ENCODE results near the gene UGT3A1.
"Not testable (repeated sequence)": the region's sequence is repeated elsewhere in the genome, so short reads cannot be mapped to it uniquely, and the experiment has no call there.

UGT3A1 gene

DNA sequence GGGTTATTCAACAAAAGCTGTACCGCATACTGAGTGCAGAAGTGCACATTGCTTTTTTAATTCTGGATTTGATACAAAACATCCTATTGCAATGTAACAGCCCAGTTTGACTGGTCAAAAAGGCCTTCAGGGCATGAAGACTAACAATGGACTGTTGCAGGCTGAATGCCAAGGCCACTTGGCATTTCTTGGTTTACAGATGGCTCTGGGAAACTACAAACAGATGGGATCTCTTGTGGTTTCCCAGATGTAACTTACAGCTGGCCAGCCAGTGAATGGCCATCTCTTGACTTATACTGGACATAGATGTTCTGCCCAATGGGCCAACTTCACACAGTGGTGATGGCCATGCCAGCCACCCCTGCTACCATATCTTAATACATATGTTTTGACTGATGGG, 38.7 kb upstream of the UGT3A1 start:
- TF ChIP-seq, protein P1, sequence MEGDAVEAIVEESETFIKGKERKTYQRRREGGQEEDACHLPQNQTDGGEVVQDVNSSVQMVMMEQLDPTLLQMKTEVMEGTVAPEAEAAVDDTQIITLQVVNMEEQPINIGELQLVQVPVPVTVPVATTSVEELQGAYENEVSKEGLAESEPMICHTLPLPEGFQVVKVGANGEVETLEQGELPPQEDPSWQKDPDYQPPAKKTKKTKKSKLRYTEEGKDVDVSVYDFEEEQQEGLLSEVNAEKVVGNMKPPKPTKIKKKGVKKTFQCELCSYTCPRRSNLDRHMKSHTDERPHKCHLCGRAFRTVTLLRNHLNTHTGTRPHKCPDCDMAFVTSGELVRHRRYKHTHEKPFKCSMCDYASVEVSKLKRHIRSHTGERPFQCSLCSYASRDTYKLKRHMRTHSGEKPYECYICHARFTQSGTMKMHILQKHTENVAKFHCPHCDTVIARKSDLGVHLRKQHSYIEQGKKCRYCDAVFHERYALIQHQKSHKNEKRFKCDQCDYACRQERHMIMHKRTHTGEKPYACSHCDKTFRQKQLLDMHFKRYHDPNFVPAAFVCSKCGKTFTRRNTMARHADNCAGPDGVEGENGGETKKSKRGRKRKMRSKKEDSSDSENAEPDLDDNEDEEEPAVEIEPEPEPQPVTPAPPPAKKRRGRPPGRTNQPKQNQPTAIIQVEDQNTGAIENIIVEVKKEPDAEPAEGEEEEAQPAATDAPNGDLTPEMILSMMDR (IDR thresholded peaks at IDR 0.05; ENCODE audit: low read depth, low read length, missing control alignments), result no peak
- DNase-seq, result no peak
- H3K4me3 ChIP-seq (ENCODE audit: low read depth, low read length), result no peak overlapping the region
- in situ Hi-C loops (cut with HindIII; ENCODE audit: low pct_ligation_motif_present, low sequenced_read_pairs), result no loop called here
- no peak overlapping the region for H3K27ac ChIP-seq
- no peaks in the 10 kb centered on the region for H3K27me3 ChIP-seq (replicated peaks)
- H3K36me3 ChIP-seq (replicated peaks), result no peaks in the 10 kb centered on the region

DNA sequence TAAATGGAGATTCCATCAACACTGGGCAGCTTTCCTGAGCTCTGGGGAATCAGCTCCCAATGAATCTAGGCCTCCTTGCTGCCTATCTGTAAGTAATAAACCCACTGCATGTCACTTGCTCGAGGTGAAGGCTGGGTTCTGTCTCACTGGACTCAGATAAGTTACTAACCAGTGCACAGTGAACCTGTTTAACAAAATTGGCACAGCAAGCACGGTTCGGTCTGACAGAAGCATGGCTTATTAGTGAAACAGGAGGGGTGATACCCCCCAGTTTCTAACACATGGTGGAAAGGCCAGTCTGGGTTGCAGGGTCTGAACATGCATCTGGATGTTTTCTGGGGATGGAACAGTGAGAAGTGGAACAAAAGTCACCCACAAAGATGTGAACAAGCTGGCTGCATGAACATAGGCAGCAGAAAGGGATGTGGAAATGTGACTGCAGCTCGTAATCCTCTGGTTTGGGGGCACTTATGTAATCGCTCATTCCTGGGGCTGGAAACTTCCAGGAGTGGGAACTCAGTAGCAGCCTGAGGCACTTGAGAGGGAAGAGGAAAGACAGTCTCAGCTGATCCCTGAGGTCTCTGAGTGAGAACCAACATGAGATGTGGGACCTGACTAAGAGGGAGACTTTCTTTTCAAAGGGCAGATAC, 37.8 kb upstream of the UGT3A1 start:
- H3K4me3 ChIP-seq (ENCODE audit: low read depth, low read length), result no peak overlapping the region
- DNase-seq, result no peak
- H3K36me3 ChIP-seq (replicated peaks), result no peaks in the 10 kb centered on the region
- no peaks in the 10 kb centered on the region for H3K27me3 ChIP-seq (replicated peaks)
- in situ Hi-C loops (cut with HindIII; ENCODE audit: low pct_ligation_motif_present, low sequenced_read_pairs), result no loop called here
- H3K27ac ChIP-seq, result no peak overlapping the region
- TF ChIP-seq, protein P1 (IDR thresholded peaks at IDR 0.05; ENCODE audit: low read depth, low read length, missing control alignments), result no peak

DNA sequence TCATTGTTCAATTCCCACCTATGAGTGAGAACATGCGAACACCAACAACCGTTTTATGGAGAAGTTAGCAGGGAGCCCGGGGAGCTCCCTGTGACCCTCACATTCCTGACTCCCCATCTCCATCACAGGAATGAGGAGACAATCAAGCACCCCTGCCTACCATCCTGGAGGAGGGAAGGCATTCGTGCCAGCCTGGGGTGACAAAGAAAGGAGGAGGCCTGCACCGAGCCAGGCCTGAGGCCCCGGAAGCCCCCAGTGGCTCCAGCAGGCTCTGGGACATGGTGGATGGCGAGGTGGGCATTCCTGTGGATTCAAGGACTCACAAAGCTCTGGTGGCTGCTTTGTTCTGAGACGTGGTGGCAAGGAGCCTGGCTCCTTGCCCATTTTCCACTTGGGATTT, 36.5 kb upstream of the UGT3A1 start:
- H3K36me3 ChIP-seq (replicated peaks), result no peaks in the 10 kb centered on the region
- no peak overlapping the region for H3K4me3 ChIP-seq (ENCODE audit: low read depth, low read length)
- TF ChIP-seq, protein P1 (IDR thresholded peaks at IDR 0.05; ENCODE audit: low read depth, low read length, missing control alignments), result no peak
- H3K27ac ChIP-seq, result no peak overlapping the region
- in situ Hi-C loops (cut with HindIII; ENCODE audit: low pct_ligation_motif_present, low sequenced_read_pairs), result no loop called here
- DNase-seq, result no peak
- no peaks in the 10 kb centered on the region for H3K27me3 ChIP-seq (replicated peaks)

DNA sequence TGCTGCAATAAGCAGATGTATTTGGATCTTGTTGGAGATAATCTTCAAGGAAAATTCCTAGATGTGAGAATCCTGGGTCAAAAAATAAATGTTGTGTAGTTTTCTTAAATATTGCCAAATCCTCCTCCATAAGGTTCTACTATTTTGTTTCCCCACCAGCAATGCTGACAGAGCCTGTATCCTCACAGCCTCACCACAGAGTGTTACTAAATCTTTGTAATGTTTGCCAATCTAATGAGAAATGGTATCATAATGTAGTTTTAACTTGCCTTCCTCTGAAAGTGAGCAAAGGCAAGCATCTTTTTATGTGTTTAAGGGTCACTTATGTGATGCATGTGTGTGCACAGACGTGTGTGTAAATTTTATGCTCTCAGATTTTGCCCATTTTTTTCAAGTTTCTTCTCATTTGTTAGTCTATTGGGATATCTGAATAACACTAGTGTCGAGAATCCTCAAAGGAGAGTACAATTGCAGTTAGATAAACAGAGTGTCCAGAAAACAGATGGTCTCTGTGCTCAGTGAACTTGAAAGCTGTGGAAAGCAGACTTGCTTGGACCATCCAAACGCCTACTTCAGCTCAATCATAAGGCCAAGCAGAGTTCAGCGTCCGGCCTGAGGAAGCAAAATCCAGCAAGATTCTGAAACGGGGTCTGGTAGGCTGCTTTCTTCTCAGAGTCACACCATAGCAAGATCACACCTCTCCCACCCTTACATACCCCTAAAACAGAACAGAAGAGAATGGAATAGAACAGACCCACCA, 35.7 kb upstream of the UGT3A1 start:
- no peak overlapping the region for H3K4me3 ChIP-seq (ENCODE audit: low read depth, low read length)
- H3K27me3 ChIP-seq (replicated peaks), result no peaks in the 10 kb centered on the region
- H3K27ac ChIP-seq, result no peak overlapping the region
- DNase-seq, result no peak
- no peaks in the 10 kb centered on the region for H3K36me3 ChIP-seq (replicated peaks)
- in situ Hi-C loops (cut with HindIII; ENCODE audit: low pct_ligation_motif_present, low sequenced_read_pairs), result no loop called here
- TF ChIP-seq, protein P1 (IDR thresholded peaks at IDR 0.05; ENCODE audit: low read depth, low read length, missing control alignments), result no peak

DNA sequence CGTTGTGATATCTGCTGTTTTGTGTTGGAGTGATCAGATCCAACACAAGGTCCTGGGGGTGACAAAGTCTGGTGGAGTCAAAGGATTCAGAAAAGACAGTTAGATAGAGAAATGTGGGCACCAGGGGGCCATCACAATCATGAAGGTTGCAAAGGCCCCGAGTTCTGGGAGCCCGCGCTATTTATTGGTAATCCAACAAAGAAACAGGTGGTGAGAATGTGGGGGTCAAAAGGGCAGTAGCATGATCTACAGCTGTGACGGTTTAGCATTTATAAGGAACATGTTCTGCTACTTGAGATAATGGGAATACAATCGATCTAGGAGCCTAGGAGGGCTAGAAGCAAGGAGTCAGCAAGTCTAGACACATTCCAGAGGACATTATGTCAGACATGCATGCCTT, 31.1 kb upstream of the UGT3A1 start:
- in situ Hi-C loops (cut with HindIII; ENCODE audit: low pct_ligation_motif_present, low sequenced_read_pairs); H3K27me3 ChIP-seq (replicated peaks); H3K27ac ChIP-seq: not testable (repeated sequence)

DNA sequence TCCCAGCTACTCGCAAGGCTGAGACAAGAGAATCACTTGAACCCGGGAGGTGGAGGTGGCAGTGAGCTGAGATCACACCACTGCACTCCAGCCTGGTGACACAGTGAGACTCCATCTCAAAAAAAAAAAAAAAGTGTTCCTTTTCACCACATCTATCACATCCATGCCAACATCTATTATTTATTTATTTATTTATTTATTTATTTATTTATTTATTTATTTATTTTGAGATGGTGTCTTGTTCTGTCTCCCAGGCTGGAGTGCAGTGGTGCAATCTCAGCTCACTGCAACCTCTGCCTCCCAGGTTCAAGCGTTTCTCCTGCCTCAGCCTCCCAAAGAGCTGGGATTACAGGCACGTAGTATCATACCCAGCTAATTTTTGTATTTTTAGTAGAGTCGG, 28.4 kb upstream of the UGT3A1 start:
- DNase-seq; H3K27ac ChIP-seq; in situ Hi-C loops (cut with HindIII; ENCODE audit: low pct_ligation_motif_present, low sequenced_read_pairs); H3K27me3 ChIP-seq (replicated peaks); H3K36me3 ChIP-seq (replicated peaks); H3K4me3 ChIP-seq (ENCODE audit: low read depth, low read length): not testable (repeated sequence)

More for the DNA sequence above, 31.1 kb upstream of the UGT3A1 start:
- H3K4me3 ChIP-seq (ENCODE audit: low read depth, low read length); H3K36me3 ChIP-seq (replicated peaks); DNase-seq: not testable (repeated sequence)

Measured in brain microvascular endothelial cell (primary cell).